ENCODE data around the gene RPL32.
"Not testable (repeated sequence)": the region's sequence is repeated elsewhere in the genome, so short reads cannot be mapped to it uniquely, and the experiment has no call there.

Gene RPL32

DNA sequence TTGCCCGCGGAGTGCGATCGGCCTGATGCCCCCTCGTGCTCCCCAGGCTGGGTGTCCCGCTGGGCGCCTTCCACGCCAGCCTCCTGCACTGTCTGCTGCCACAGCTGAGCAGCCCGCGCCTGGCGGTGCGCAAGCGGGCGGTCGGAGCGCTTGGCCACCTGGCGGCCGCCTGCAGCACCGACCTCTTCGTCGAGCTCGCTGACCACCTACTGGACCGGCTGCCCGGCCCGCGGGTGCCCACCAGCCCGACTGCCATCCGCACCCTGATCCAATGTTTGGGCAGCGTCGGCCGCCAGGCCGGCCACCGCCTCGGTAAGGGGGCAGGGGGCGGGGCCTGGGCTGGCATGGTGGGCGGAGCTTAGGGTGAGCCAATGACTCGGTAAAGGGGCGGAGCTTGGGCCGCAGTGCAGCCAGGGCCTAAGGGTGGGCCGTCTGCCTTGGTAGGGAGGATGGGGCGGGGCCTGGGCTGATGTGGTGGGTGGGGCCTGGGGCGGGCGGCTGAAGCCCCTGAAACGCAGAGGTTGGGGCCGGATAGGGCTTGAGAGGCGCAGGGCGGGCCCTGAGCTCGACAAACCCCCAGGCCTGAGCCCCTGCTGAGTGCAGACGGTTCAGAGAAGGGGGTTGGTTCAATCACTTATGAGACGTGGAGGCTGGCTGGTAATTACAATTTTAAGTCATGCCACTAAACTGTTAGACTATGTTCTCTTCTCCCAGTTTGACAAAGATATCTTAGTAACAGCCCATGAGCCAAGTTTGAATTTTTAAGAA, 31.2 kb downstream of the RPL32 start:
- peak; percentile 87 to 93 for DNase-seq (ENCODE audit: low read depth in 2 of 2)

- DNase-seq (ENCODE audit: low read depth in 2 of 2) = no peak
Observed at GRCh38 chr3:12809435-12809834, 31.9 kb downstream of the RPL32 start.

GRCh38 chr3:12809001-12809400, 32.4 kb downstream of the RPL32 start:
- no peak for DNase-seq (ENCODE audit: low read depth in 2 of 2)

DNA sequence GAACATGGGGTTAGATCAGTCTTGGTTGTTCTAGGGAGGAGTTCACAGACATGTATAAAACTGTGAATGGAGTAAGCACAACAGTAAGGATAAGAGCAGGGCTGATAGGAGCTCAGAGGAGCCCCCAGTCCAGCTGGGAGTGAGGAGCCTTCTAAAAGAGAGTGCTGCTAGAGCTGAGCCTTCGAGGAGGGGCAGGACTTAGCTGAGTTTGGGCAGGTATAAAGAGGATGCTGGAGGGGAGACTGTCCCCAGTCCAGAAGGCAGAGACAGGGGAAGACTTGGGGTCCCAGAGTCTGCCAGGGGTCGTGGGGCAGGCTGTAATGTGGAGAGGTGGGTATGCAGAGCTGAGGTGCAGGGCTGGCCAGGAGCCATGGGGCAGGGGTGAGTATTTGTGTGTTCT, 32.8 kb downstream of the RPL32 start:
- no peak for DNase-seq (ENCODE audit: low read depth in 2 of 2)

- no peak for DNase-seq (ENCODE audit: low read depth in 2 of 2)
Observed at GRCh38 chr3:12807601-12808359, 33.6 kb downstream of the RPL32 start.

GRCh38 chr3:12807066-12807465, 34.3 kb downstream of the RPL32 start:
- no peak for DNase-seq (ENCODE audit: low read depth in 2 of 2)

DNA sequence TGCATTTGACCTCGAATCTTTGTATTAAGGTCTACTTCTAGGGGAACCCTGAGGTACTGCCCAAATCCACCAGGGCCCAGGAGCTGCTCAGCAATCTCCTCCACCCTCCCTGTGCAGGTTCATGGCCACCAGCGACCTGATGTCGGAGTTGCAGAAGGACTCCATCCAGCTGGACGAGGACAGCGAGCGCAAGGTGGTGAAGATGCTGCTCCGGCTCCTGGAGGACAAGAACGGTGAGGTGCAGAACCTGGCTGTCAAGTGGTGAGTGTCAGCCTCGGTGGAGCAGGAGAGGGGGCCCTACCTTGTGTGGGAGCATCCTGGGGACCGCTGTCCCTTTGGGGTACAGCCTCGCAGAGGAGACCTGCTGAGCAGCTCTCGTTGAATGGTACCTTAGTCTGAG, 38.0 kb downstream of the RPL32 start:
- DNase-seq (ENCODE audit: low read depth in 2 of 2) = no peak

GRCh38 chr3:12799525-12800440, 41.6 kb downstream of the RPL32 start:
- DNase-seq (ENCODE audit: low read depth in 2 of 2) = no peak

DNA sequence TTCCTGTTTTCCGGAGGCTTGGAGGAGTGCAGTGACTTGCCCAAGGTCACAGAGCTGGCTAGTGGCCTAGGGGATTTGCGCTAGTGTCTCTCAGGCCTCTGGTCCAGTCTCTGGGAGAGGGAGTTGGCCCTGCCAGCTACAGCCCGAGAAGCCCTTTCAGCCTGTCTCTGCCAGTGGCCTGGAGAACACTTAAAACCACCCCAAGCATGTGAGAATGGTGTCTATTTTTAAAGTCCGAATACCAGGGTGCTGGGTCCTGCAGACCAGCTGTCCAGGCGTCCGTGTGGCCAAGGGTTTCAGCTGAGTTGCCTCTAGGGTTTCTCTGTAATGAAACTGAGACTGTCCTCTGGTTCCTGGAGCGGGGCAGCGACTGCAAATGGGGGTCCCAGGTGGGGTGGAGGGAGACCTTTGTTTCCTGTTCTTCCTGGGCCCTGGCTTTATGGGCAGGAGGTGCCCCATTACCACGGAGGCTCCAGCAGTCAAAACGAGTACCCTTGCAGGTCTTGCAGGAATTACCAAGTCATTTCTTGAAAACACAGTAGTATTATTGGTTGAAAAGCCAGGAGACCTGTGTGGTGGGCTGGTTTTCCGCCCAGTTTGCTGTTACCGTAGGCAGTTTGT, 42.7 kb downstream of the RPL32 start:
- DNase-seq (ENCODE audit: low read depth in 2 of 2) = no peak

- DNase-seq (ENCODE audit: low read depth in 2 of 2) = no peak
Observed at GRCh38 chr3:12797892-12798558, 43.3 kb downstream of the RPL32 start.

DNA sequence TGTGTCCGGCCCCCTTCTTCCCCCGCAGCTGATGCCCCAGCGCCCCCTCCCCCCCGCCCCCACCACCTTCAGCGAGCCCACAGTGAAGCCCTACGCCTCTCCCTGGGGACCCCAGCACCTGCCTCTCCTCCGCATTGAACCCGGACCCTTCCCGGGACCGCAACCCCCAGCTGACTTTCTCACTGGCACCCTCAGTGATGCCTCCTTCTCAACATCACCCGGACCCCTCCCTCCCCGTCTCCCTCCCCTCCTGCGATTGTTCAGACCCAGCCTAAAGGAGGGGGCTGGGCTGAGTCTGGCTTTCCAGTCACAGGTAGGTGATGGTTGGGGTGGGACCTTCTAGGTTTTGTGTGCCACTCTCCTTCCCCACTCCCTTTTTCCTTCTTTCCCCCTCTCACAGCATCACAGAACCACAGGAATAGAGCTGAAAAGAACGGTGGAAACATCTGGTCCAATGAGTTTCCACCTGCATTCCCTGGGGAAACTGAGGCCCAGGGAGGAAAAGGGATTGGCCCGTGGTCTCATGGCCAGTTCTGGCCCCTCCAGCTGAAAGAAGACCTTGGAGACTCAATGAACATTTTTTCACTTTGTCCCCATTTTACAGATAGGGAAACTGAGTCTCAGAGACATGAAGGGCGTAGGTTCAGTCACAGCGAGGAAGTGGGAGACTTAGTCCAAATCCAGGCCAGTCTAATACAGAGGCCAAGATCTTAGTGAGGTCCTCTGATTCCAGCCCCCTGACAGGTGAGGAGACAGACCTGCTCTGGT, 44.1 kb downstream of the RPL32 start:
- no peak for DNase-seq (ENCODE audit: low read depth in 2 of 2)

GRCh38 chr3:12796171-12797123, 44.9 kb downstream of the RPL32 start, which contains the start of gene CAND2:
CAND2 (plus strand) TSS chr3:12796680; CDS start chr3:12796721, 41 bp downstream.
- peak in 1 of 2 donors; percentile 23 for DNase-seq (ENCODE audit: low read depth in 2 of 2)

GRCh38 chr3:12793701-12794100, 47.7 kb downstream of the RPL32 start:
- DNase-seq (ENCODE audit: low read depth in 2 of 2) = no peak

GRCh38 chr3:12791430-12791829, 49.9 kb downstream of the RPL32 start:
- DNase-seq (ENCODE audit: low read depth in 2 of 2) = no peak

DNA sequence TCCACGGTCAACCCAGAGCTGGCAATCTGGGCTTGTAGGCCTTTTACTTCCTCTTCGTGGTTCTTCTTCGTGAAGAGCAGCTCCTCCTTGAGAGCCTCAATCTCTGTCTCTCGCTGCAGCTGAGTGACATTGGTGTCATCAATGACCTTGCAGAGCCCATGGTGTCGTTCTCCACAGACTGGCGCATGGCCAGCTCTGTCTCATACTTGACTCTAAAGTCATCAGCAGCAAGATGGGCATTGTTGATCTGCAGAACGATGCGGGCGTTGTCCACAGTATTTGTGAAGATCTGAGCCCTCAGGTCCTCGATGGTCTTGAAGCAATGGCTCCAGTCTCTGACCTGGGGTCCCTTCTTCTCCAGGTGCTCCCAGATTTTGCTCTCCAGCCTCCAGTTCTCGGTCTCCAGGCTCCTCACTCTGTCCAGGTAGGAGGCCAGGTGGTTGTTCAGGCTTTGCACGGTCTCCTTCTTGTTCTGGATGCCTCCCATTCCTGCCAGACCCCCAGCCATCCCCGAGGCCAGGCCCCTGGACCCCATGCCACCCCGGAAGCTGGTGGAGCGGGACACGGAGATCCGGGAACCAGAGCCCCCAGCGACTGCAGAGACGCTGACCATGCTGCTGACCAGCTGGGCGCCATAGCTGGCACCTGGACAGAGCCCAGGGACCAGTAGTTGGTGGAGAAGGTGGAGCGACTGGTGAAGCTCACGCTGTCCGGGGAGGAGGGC, 53.2 kb downstream of the RPL32 start:
- not testable (repeated sequence) for DNase-seq (ENCODE audit: low read depth in 2 of 2)

DNA sequence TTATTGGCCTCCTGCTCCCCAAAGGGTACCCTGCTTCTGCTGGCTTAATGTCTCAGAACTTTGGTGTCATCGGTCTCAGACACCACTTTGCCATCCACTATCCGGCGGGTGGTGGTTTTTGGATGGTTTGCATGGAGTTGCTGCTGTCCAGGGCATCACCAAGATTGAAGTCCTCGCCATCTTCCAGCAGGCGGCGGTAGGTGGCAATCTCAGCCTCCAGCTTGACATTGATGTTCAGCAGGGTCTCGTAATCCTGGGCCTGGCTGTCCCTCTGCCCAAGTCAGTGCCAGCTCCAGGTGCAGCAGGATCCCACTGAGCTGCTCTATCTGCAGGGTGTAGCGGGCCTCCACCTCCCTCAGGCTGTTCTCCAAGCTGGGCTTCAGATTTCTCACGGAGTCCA, 54.0 kb downstream of the RPL32 start:
- peak in 1 of 2 donors; percentile 69 for DNase-seq (ENCODE audit: low read depth in 2 of 2)

- no peak for DNase-seq (ENCODE audit: low read depth in 2 of 2)
Observed at GRCh38 chr3:12785096-12785495, 56.3 kb downstream of the RPL32 start.
